ENCODE data around the gene RPLP1.

RPLP1 gene

GRCh38 chr15:69468241-69469121 lies 15.9 kb downstream of the RPLP1 start:
- in situ Hi-C loops (cut with MboI; ENCODE audit: low sequenced_read_pairs): loop anchor here (25.0 kb wide), 1 partner anchor 1244 kb away; no protein-coding TSS in a partner anchor
- no peaks in the 10 kb centered on the region for H3K4me1 ChIP-seq
- peak in 1 of 2 experiments; percentile 8 for DNase-seq (ENCODE audit: low spot score in 2 of 2)
- no peaks in the 10 kb centered on the region for H3K9me3 ChIP-seq
- H3K27me3 ChIP-seq (ENCODE audit: low read depth): no peaks in the 10 kb centered on the region
- H3K36me3 ChIP-seq (replicated peaks): no peaks in the 10 kb centered on the region
- no peak overlapping the region for H3K4me3 ChIP-seq

DNA sequence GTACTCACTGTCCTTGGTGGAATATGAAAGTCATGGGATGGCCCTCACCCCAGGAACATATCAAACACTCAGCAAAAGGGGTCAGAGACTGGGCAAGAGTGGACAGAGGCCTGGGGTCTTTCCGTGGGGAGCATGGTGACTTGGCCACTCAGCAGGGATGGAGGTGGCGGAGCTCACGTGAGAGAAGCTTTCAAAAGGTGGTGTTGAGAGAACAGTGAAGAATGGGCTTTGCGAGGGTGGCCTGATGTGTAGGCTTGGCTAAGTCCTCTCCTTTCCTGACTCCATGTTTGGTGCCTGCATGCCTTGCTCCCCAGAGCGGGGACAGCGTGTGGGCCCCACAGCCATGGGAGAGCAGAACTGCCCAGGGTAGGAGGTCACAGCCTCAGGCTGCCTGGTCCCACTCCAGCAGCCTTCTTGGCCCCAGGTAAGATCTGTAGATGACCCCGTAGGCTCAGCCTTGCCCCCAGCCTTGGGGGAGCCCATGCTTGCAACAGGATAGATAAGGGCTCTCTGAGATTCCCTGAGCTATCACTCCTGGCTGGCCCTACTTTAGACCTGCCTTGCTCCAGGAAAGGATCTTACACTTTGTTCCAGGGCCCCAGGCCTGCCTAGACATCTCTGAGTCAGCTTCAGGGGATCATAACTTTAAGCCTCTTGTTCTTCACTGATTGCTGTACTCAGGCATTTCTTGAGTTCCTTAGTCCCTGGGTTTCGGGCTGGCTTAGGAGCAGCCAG lies 17.0 kb downstream of the RPLP1 start:
- no peaks in the 10 kb centered on the region for H3K4me1 ChIP-seq
- no peak overlapping the region for H3K4me3 ChIP-seq
- no peaks in the 10 kb centered on the region for H3K27me3 ChIP-seq (ENCODE audit: low read depth)
- peak in 1 of 2 experiments; percentile 6 for DNase-seq (ENCODE audit: low spot score in 2 of 2)
- in situ Hi-C loops (cut with MboI; ENCODE audit: low sequenced_read_pairs): loop anchor here (10.0 to 25.0 kb wide), 2 partner anchors 1115 to 1243 kb away; no protein-coding TSS in a partner anchor
- no peaks in the 10 kb centered on the region for H3K9me3 ChIP-seq
- no peaks in the 10 kb centered on the region for H3K36me3 ChIP-seq (replicated peaks)

- Histone ChIP-seq H3K4me3 (no peak overlapping the region), H3K27me3 (ENCODE audit: low read depth) (no peaks in the 10 kb centered on the region), H3K36me3 (replicated peaks) (no peaks in the 10 kb centered on the region), H3K4me1 (no peaks in the 10 kb centered on the region), H3K9me3 (no peaks in the 10 kb centered on the region)
- in situ Hi-C loops (cut with MboI; ENCODE audit: low sequenced_read_pairs): loop anchor here (10.0 to 25.0 kb wide), 2 partner anchors 1113 to 1240 kb away; no protein-coding TSS in a partner anchor
- DNase-seq (ENCODE audit: low spot score in 2 of 2): peak in 1 of 2 experiments; percentile 5
Measured at GRCh38 chr15:69472046-69472445, 19.4 kb downstream of the RPLP1 start.

DNA sequence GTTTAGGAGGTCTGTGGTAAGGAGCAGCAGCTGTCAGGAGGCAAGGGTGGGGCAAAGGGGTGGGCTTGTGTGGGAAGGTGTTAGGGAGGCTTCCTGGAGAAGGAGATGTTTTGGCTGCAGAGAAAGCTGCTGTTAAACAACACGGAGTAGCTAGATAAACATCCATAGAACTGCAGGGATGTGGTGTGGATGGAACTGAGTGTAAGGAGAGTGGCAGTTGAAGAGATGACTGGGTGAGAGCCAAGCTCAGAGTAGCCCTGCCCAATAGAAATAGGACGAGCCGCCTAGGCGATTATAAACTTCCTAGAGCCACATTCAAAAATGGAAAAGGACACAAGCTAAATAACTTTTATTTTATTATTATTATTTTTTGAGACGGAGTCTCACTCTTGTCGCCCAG lies 19.9 kb downstream of the RPLP1 start:
- H3K4me1 ChIP-seq: no peaks in the 10 kb centered on the region
- no peak overlapping the region for H3K4me3 ChIP-seq
- no peaks in the 10 kb centered on the region for H3K36me3 ChIP-seq (replicated peaks)
- no peak for DNase-seq (ENCODE audit: low spot score in 2 of 2)
- H3K27me3 ChIP-seq (ENCODE audit: low read depth): no peaks in the 10 kb centered on the region
- no peaks in the 10 kb centered on the region for H3K9me3 ChIP-seq
- in situ Hi-C loops (cut with MboI; ENCODE audit: low sequenced_read_pairs): loop anchor here (10.0 to 25.0 kb wide), 2 partner anchors 1112 to 1240 kb away; no protein-coding TSS in a partner anchor

GRCh38 chr15:69474291-69474690 lies 21.7 kb downstream of the RPLP1 start:
- in situ Hi-C loops (cut with MboI; ENCODE audit: low sequenced_read_pairs): loop anchor here (10.0 to 25.0 kb wide), 2 partner anchors 1111 to 1238 kb away; no protein-coding TSS in a partner anchor
- DNase-seq (ENCODE audit: low spot score in 2 of 2): no peak
- no peaks in the 10 kb centered on the region for H3K4me1 ChIP-seq

DNA sequence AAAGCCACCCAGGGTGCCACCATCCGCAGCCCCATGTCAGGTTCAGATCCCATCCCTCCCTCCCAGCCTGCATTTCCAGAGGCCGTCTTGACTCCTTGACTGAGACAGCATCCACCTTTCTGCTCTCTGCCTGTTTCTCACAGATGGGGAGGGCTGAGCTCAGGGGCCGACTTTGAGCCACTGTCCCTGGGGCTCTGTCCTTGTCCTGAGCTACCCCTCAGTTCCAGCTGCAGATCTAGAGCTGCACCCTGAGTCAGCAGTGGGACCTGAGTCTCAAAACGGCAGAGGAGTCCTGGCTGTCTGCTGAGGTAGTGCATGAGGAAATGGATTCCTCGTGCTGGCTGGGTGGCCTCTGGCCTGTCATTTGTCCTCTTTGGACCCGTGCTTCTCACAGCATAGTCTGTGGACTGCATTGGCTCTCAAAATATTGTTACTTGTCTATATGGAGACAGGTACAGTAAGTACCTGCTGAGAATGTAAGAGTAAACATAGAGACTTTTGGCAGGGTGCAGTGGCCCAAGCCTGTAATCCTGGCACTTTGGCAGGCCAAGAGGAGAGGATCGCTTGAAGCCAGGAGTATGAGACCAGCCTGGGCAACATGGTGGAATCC lies 22.3 kb downstream of the RPLP1 start:
- DNase-seq (ENCODE audit: low spot score in 2 of 2): no peak
- no peaks in the 10 kb centered on the region for H3K9me3 ChIP-seq
- no peaks in the 10 kb centered on the region for H3K36me3 ChIP-seq (replicated peaks)
- no peak overlapping the region for H3K4me3 ChIP-seq
- H3K4me1 ChIP-seq: no peaks in the 10 kb centered on the region
- in situ Hi-C loops (cut with MboI; ENCODE audit: low sequenced_read_pairs): loop anchor here (5.0 to 25.0 kb wide), 3 partner anchors 1012 to 1237 kb away; no protein-coding TSS in a partner anchor
- H3K27me3 ChIP-seq (ENCODE audit: low read depth): no peaks in the 10 kb centered on the region

More at GRCh38 chr15:69474291-69474690, 21.7 kb downstream of the RPLP1 start:
- Histone ChIP-seq H3K36me3 (replicated peaks) (no peaks in the 10 kb centered on the region), H3K4me3 (no peak overlapping the region), H3K27me3 (ENCODE audit: low read depth) (no peaks in the 10 kb centered on the region), H3K9me3 (no peaks in the 10 kb centered on the region)

GRCh38 chr15:69475769-69476358 lies 23.2 kb downstream of the RPLP1 start:
- H3K9me3 ChIP-seq: no peaks in the 10 kb centered on the region
- H3K27me3 ChIP-seq (ENCODE audit: low read depth): no peaks in the 10 kb centered on the region
- peak; percentile 89 to 94 for DNase-seq (ENCODE audit: low spot score in 2 of 2)
- no peaks in the 10 kb centered on the region for H3K36me3 ChIP-seq (replicated peaks)
- no peak overlapping the region for H3K4me3 ChIP-seq
- in situ Hi-C loops (cut with MboI; ENCODE audit: low sequenced_read_pairs): loop anchor here (5.0 to 10.0 kb wide), 2 partner anchors 1011 to 1109 kb away; no protein-coding TSS in a partner anchor
- no peaks in the 10 kb centered on the region for H3K4me1 ChIP-seq

DNA sequence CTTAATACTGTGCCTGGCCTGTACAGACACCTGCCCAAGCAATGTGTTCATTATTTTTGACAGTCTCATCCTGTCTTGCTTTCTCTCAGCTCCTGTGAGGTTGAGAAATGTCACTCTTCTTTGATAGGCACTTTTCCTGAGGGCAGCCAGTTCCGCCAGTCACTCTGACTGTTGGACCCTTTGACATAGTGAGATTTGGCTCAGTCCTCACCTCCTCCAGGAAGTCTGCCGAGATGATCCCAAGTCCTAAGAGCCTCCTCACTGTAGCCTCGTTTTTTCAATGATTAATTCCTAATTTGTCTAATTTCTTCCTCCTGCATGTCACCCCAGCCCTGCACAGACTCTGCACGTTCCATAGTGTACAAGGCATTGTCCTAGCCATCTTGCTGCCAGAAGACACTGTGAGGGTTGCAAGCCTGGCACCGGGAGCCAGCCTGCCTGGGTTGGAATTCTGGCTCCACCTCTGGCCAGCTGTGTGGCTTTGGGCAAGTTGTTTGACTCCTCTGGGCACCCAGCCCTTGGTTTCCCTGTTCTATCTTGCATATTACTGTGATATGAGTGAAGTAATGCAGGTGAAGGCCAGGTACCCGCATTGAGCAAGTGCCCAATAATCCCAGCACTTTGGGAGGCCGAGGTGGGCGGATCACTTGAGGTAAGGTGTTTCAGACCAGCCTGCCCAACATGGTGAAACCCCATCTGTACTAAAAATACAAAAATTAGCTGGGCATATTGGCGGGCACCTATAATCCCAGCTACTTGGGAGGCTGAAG lies 24.3 kb downstream of the RPLP1 start:
- no peaks in the 10 kb centered on the region for H3K36me3 ChIP-seq (replicated peaks)
- no peaks in the 10 kb centered on the region for H3K27me3 ChIP-seq (ENCODE audit: low read depth)
- no peak for DNase-seq (ENCODE audit: low spot score in 2 of 2)
- H3K4me1 ChIP-seq: peaks cover 3% of the 10 kb centered on the region; the same call in 1 of the 2 replicates
- in situ Hi-C loops (cut with MboI; ENCODE audit: low sequenced_read_pairs): loop anchor here (5.0 to 10.0 kb wide), 2 partner anchors 1010 to 1108 kb away; no protein-coding TSS in a partner anchor
- no peak overlapping the region for H3K4me3 ChIP-seq
- H3K9me3 ChIP-seq: no peaks in the 10 kb centered on the region

- in situ Hi-C loops (cut with MboI; ENCODE audit: low sequenced_read_pairs): loop anchor here (5.0 to 10.0 kb wide), 2 partner anchors 1009 to 1106 kb away; no protein-coding TSS in a partner anchor
- Histone ChIP-seq H3K4me1 (peaks cover 3% of the 10 kb centered on the region; the same call in 1 of the 2 replicates), H3K9me3 (no peaks in the 10 kb centered on the region), H3K36me3 (replicated peaks) (no peaks in the 10 kb centered on the region), H3K27me3 (ENCODE audit: low read depth) (no peaks in the 10 kb centered on the region), H3K4me3 (no peak overlapping the region)
- peak; percentile 84 to 93 for DNase-seq (ENCODE audit: low spot score in 2 of 2)
Measured at GRCh38 chr15:69478259-69478781, 25.7 kb downstream of the RPLP1 start.

DNA sequence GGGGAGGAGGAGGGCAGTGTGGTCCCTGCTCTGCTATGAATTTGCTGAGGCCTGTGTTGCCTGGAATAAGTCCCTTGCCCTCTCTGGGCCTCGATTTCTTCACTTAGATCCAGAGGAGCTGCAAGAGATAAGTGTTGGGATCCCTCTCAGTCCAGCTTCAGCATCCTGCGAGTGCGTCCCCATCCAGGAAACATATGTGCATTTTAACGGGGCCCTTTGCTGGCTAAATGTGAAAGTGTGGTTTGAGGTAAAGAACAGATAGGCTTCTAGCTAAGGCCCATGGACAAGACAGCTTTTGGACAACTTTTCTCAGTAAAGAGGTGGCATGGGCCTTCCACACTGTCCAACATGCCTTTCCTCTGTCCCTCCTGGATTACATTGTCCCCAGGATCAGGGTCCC lies 26.5 kb downstream of the RPLP1 start:
- peaks cover 3% of the 10 kb centered on the region; the same call in 1 of the 2 replicates for H3K4me1 ChIP-seq
- in situ Hi-C loops (cut with MboI; ENCODE audit: low sequenced_read_pairs): loop anchor here (5.0 to 10.0 kb wide), 2 partner anchors 1008 to 1106 kb away; no protein-coding TSS in a partner anchor
- H3K9me3 ChIP-seq: no peaks in the 10 kb centered on the region

GRCh38 chr15:69479971-69480370 lies 27.4 kb downstream of the RPLP1 start:
- no peak overlapping the region for H3K4me3 ChIP-seq
- in situ Hi-C loops (cut with MboI; ENCODE audit: low sequenced_read_pairs): loop anchor here (5.0 to 10.0 kb wide), 4 partner anchors 65 to 1105 kb away; no protein-coding TSS in a partner anchor

More for the DNA sequence above, 26.5 kb downstream of the RPLP1 start:
- DNase-seq (ENCODE audit: low spot score in 2 of 2): no peak
- Histone ChIP-seq H3K36me3 (replicated peaks) (no peaks in the 10 kb centered on the region), H3K27me3 (ENCODE audit: low read depth) (no peaks in the 10 kb centered on the region), H3K4me3 (no peak overlapping the region)

GRCh38 chr15:69480932-69481331 lies 28.3 kb downstream of the RPLP1 start:
- Histone ChIP-seq H3K9me3 (no peaks in the 10 kb centered on the region), H3K4me1 (peaks cover 3% of the 10 kb centered on the region; the same call in 1 of the 2 replicates), H3K36me3 (replicated peaks) (no peaks in the 10 kb centered on the region), H3K27me3 (ENCODE audit: low read depth) (no peaks in the 10 kb centered on the region), H3K4me3 (no peak overlapping the region)
- no peak for DNase-seq (ENCODE audit: low spot score in 2 of 2)
- in situ Hi-C loops (cut with MboI; ENCODE audit: low sequenced_read_pairs): loop anchor here (10.0 kb wide), 2 partner anchors 64 to 244 kb away; no protein-coding TSS in a partner anchor

More at GRCh38 chr15:69479971-69480370, 27.4 kb downstream of the RPLP1 start:
- Histone ChIP-seq H3K4me1 (peaks cover 3% of the 10 kb centered on the region; the same call in 1 of the 2 replicates), H3K9me3 (no peaks in the 10 kb centered on the region), H3K36me3 (replicated peaks) (no peaks in the 10 kb centered on the region), H3K27me3 (ENCODE audit: low read depth) (no peaks in the 10 kb centered on the region)
- no peak for DNase-seq (ENCODE audit: low spot score in 2 of 2)

Measured in HAP-1 (cell line).